SH-SY5Y (cell line): Measurements from ENCODE around the gene NFE2L2.

Source experiments
- GATA2 ChIP-seq: IDR thresholded peaks from 2 replicates; pipeline ENCODE4 v1.6.1; 2011; ENCODE audit warnings: mild to moderate bottlenecking, low read depth, low read length
- GATA3 ChIP-seq: IDR thresholded peaks from 2 replicates; pipeline ENCODE4 v1.6.1; 2011; ENCODE audit warnings: low read depth, mild to moderate bottlenecking, low read length, moderate library complexity

DNA sequence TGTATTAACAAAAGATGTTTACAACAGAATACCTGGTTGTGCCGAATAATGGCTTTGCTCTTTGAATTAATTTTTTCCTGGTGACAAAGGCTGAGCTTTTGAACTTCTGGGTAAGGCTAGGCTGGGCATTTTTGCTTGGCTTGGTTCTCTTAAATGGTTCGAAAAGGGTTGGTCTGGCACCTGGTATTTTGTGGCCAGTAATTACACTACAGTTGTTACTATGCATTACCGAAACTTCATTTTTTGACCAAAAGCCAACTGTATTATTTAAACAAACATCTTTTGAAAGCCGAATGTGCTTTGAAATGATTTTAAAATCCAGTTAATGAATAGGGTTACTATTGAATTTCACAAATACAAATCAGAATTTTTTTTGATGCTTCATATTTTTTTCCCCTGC, 19.4 kb upstream of the NFE2L2 start:
- no peak for TF ChIP-seq GATA2
- no peak for TF ChIP-seq GATA3
